ENCODE data around the gene OSBPL2. TPM values are rescaled to one million over a fixed set of nuclear protein-coding genes. Genes with fewer than 3 reads are reported as not detected.

OSBPL2 gene
- polyA plus RNA-seq, 1 donor (not counting 4 experiments of a cell fraction or from before 2014, with no cell fraction given) = 15.9 TPM

GRCh38 chr20:62344782-62345181 lies 106.5 kb downstream of the OSBPL2 start:
- Histone ChIP-seq H3K4me1 (ENCODE audit: control insufficient read depth, extremely low read depth, insufficient read depth, low read length) (peaks cover 2% of the 10 kb centered on the region), H2AFZ (ENCODE audit: control insufficient read depth, low read length) (no peak overlapping the region), H3K79me2 (ENCODE audit: control insufficient read depth, insufficient read depth, low read length) (peaks cover 4% of the 10 kb centered on the region), H4K20me1 (ENCODE audit: control insufficient read depth, extremely low read depth, insufficient read depth, low read length) (no peaks in the 10 kb centered on the region), H3K9ac (ENCODE audit: control insufficient read depth, extremely low read depth, insufficient read depth, low read length) (no peak overlapping the region), H3K9me3 (ENCODE audit: control insufficient read depth, low read depth, low read length) (no peaks in the 10 kb centered on the region), H3K4me2 (ENCODE audit: control insufficient read depth, extremely low read depth, insufficient read depth, low read depth, low read length) (no peak overlapping the region), H3K4me3 (ENCODE audit: control insufficient read depth in 2 of 3, extremely low read depth in 1 of 3, insufficient read depth in 2 of 3, low read depth in 1 of 3, low read length in 3 of 3) (no peak overlapping the region), H3K36me3 (ENCODE audit: control insufficient read depth in 2 of 2, extremely low read depth in 1 of 2, insufficient read depth in 2 of 2, low read length in 2 of 2) (peaks cover 44 to 50% of the 10 kb centered on the region in 2 experiments), H3K27ac (ENCODE audit: control insufficient read depth, insufficient read depth, low read length) (no peak overlapping the region), H3K27me3 (ENCODE audit: control insufficient read depth, extremely low read depth, insufficient read depth, low read length) (no peaks in the 10 kb centered on the region), H3K9me1 (ENCODE audit: control insufficient read depth, extremely low read depth, insufficient read depth, low read length) (no peaks in the 10 kb centered on the region)
- TF ChIP-seq EZH2 (IDR thresholded peaks at IDR 0.05; ENCODE audit: low read length) (no peak), CTCF (optimal IDR thresholded peaks at IDR 0.05 in 1 of 3, IDR thresholded peaks at IDR 0.05 in 1 of 3, conservative IDR thresholded peaks at IDR 0.05 in 1 of 3; ENCODE audit: extremely low read depth in 1 of 3, insufficient read depth in 2 of 3, low read length in 3 of 3) (no peak)
- DNase-seq (ENCODE audit: low read depth, low spot score) = no peak
- FAIRE-seq = no peak
- dilution Hi-C loops (cut with MboI; ENCODE audit: extremely low pct_ligation_motif_present, low sequenced_read_pairs) = no loop called here

Other genes with a start within 250 kb of the OSBPL2 start
- gene TAF4, start 172.6 kb upstream of the OSBPL2 start, polyA plus RNA-seq = 2.0 to 4.4 TPM (median 3.3 TPM) in 3 replicates
- gene LSM14B, start 116.0 kb upstream of the OSBPL2 start, polyA plus RNA-seq = 19.9 to 21.7 TPM (median 20.0 TPM) in 3 replicates
- gene PSMA7, start 95.1 kb upstream of the OSBPL2 start, polyA plus RNA-seq = 383 to 439 TPM (median 412 TPM) in 3 replicates
- 5.0 to 13.6 TPM (median 9.4 TPM) in 3 replicates for gene SS18L1, start 94.8 kb upstream of the OSBPL2 start, polyA plus RNA-seq
- gene MTG2, start 55.5 kb upstream of the OSBPL2 start, polyA plus RNA-seq = 24.7 to 31.4 TPM (median 29.5 TPM) in 3 replicates
- not detected in 3 replicates for gene HRH3, start 18.2 kb upstream of the OSBPL2 start, polyA plus RNA-seq
- gene ADRM1, start 64.5 kb downstream of the OSBPL2 start, polyA plus RNA-seq = 89.8 to 109 TPM (median 91.4 TPM) in 3 replicates
- 6.9 to 17.9 TPM (median 8.7 TPM) in 3 replicates for gene LAMA5, start 128.8 kb downstream of the OSBPL2 start, polyA plus RNA-seq
- gene RPS21, start 148.6 kb downstream of the OSBPL2 start, polyA plus RNA-seq = 2,971 to 5,490 TPM (median 3,874 TPM) in 3 replicates
- gene CABLES2, start 168.8 kb downstream of the OSBPL2 start, polyA plus RNA-seq = 1.9 to 4.6 TPM (median 2.2 TPM) in 3 replicates
- 0.05 to 0.26 TPM (median 0.13 TPM) in 3 replicates for gene RBBP8NL, start 189.0 kb downstream of the OSBPL2 start, polyA plus RNA-seq
- not detected in 3 replicates for gene GATA5, start 237.5 kb downstream of the OSBPL2 start, polyA plus RNA-seq

Measured in keratinocyte (primary cell).